ENCODE results near the gene CBLN1. TPM values are rescaled to one million over a fixed set of nuclear protein-coding genes. Genes with fewer than 3 reads are reported as not detected.

The CBLN1 gene
- not detected in 2 replicates for total RNA-seq (2014; rRNA removed; shearing (Covaris generic))

DNA sequence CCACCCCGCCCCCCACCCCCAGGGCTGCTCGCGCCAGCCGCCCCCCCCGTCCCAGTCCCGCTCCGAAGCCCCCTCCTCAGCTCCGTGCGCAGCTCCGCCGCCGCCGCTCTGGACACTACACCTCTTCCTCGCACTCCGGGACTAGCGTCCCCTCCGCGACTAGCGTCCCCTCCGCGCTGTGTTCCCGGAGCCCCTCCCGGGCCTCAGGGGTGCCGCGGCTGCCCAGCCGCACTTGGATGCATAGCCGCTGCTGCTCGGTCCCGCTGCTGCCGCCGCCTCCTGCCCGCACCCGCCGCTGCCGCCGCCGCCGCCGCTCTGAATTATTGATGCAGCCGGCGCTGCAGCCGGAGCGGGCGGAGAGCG is at the start of gene CBLN1:
CBLN1 (minus strand) TSS at position 359 of the 363 bp plus-strand sequence. CDS start 373 bp downstream, outside the sequence.
- DNase-seq (ENCODE audit: low spot score): no peak

DNA sequence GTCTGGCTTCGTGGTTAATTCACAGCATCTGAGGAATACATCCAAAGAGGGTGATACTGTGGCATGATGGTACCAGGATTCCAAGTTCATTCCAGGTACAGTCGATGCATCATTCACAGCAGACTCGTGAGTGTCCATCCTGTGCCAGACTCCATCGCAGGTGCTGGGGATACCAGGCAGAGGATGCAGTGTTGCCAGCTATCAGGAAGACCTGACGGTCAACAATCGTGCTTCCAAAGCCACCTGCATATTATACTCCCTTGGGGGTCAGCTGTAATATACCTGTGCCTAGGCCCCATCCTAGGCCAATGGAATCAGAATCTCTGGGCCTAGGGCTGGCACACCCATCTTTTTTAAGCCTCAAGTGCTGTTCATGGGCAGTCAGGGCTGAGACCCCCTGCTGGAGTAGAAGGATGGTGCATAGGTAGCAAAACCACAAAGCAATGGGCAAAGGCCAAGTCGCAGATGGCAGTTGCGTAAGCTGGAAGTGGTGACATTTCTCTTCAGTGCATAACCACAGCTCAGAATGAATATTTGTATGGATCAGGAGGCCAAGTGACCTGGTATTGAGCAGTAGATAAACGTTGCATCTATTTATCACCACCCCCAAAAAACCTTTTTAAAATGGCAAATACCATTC is 49.0 kb upstream of the CBLN1 start:
- no peak for DNase-seq (ENCODE audit: low spot score)

DNA sequence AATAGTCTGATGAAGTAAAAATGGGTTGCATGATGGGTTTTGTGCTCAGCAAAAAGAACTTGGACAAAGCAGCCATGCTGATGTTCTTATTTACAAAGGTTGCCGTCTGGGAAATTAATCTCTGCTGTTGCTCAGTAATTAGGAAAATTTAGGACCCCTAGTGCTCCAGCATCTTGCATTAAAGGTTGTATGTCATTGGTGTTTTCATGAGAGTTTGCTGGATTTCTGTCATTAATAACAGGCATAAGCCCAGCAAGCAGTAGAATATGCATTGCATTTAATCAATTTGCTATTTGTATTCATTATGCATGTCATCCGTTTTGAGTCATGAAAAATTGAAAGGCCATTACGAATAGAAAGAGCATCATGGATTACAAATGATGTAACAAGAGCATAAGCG is 46.7 kb upstream of the CBLN1 start:
- no peak for DNase-seq (ENCODE audit: low spot score)

DNA sequence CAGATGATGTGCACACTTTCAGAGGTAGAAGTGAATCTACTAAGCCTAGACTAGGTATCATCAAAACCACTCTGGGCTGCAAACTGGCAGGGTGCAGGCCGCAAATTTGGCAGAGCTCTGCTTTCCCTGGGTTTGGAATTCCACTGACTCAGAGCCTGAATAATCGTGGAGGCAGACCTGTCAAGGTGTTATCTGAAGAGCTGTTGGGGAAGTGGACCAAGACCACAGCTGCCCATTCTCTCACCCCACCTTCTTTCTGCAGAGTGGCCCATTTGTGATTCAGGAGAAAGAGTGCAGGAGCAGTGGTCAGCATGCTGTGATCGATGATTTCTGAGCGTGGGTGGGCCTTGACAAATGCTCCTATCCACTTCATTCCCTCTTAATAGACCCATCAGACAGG is 45.8 kb upstream of the CBLN1 start:
- no peak for DNase-seq (ENCODE audit: low spot score)

DNA sequence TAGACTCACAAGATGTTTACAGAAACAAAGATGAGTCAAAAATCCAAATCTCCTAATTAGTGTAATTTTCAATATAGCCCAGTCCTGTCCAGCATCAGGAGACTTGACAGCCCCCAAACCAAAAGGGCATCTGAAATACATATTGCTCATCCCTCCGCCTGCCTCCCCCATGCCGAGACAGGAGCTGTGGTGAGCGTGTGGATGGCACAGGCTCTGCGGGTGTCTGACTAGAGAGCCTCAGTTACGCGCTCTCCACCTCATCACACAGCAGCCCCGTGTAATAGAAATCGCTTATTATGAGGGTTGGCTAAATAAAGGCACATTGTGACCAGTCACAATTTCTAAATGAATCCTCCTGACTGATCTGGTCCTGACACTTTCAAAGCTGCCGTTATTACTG is 43.1 kb upstream of the CBLN1 start:
- no peak for DNase-seq (ENCODE audit: low spot score)

DNA sequence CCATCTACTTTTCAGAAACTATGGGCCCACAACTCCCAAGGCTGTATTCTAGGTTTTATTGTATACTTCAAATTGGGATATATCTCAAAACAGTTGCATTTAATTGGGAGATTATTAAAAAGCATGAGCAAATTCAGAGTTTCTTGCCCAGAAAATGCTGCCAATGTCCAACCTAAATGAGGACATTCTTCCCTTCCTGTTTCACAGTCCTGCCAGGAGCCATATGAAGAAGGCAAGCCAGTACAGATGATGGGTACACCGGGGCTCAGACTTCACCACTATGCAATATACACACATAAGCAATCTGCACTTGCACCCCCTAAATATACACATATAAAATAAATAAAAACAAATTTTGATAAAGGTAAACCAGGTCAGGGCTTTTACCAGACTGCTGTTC is 34.0 kb upstream of the CBLN1 start:
- DNase-seq (ENCODE audit: low spot score): no peak

DNA sequence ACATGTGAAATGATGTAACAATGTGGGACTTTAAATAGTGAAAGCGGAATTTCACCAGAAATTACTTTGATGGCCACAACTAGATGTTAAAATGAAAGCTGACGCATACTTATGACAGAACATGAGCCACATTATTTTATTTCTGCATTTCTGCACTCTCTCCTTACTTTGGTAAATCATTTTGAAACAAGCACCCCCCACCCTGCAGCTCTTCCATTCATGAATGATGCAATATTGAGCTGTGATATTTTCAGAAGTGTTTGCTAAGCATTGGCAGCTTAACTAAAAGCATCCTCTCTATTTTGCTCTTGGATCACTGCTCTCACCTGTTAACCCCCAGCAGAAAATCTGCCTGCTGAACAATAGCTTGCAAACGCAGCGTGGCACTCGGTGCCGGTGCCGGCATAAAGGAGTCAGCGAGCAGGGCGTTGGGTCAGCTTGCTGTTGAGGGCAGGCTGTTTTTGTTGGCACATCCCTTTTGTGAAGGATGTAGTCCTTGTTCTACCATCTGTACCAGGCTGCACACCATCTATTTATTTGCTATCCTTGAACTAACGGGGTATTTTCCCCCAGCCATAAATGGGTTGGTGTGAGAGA is 30.8 kb upstream of the CBLN1 start:
- DNase-seq (ENCODE audit: low spot score): no peak

DNA sequence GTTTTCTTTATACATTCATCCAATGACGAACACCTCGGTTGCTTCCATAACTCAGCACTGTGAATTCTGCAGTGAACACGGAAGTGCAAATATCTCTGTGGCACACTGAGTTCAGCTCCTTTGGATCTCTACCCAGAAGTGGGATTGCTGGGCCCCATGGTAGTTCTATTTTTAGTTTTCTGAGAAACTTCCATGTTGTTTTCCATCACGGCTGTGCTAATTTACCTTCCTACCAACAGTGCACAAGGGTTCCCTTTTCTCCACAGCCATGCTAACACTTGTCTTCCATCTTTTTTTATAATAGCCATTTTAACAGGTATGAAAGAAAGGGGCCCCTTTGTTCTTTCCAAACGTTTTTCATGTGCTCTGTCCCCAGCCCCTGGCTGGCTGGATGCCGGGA is 30.2 kb upstream of the CBLN1 start:
- no peak for DNase-seq (ENCODE audit: low spot score)

DNA sequence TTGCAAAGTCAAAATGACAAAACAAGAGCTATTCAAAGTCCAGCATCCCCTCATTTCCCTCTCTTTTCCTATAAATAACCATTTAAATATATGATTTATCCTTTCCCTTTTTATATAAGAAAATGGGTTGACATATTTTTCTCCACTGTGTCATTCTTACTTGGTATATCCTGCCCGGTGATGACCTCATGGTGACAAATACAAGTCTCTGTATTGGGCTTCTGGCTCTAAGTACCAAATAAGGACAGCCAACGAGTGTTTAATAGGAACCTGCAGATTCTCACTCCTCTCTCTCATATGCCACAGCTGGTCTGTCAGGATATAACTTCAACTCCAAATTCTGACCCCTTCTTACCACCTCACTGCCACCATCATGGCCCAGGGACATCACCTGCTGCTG is 25.5 kb upstream of the CBLN1 start:
- no peak for DNase-seq (ENCODE audit: low spot score)

DNA sequence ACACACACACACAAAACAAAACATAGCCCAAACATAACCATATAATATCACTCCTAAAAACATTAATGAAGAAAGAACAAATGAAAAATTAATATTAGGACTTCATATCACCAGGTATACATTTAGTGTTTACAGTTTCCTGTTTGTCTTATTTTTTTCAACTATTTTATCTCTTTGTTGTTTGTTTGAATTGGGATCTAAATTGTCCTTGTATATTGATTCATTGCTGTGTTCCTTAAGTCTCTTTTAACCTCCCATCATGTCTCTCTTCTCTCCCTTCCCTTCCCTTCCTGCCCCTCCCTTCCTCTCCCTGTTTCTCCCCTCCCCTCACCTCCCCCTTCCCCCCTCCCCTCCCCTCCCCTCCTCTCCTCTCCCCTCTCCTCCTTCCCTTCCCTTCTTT is 23.8 kb upstream of the CBLN1 start:
- no peak for DNase-seq (ENCODE audit: low spot score)

DNA sequence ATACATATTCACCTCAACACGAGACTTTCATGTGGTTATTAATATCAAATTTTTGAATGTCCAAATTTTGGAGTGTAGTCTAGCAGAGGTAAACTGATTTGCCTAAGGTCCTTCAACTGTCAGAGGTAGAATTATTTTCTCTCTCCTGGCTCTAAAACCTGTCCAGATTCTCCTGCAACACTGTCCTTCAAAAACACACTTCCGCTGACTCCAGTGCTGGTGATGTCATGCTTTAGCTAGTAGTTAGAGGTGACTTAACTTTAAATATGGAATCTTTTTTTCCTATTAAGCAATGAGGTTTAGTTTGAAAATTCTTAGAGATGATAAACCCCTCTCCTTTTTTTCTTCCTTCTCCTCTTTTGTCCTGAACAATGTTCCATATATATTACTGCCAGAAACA is 10.8 kb upstream of the CBLN1 start:
- no peak for DNase-seq (ENCODE audit: low spot score)

DNA sequence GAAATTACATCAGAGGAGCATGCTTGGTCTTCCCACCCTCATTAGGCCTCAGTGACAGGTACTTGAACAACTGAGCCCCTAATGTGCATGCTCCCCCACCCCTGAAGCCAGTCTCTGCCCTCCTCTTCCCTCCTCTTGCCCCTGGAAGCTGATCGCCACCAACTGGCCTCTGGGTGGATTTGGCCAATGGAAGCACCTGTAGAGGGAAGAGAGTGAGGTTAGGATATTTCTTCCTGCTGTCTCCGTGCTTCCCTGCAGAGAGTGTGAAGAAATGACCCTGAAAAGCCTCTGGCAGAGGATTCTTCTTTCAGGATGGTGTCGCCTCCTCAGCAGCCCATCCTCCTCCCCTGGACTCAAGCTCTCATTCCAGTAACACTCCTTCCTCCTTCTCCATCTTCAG is 5.9 kb upstream of the CBLN1 start:
- DNase-seq (ENCODE audit: low spot score): no peak

DNA sequence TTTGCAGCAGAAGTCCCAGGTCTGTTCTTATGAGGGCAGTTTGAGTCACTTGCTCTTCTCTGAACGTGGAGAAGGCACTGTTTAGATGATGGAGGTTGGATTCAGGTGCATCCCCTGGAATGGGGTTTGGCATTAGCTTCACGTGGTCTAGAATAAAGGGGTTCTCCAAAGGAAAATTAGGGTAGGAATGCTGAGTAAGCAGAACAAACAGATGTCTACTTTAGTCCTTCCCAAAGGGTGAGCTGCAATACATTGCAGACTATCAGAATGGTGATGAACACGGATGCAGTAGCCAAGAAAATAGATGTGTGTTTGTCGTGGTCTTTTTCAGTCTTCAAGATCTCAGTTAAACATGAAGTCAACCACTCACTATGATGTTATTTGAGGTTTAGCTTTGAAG is 3.3 kb upstream of the CBLN1 start:
- no peak for DNase-seq (ENCODE audit: low spot score)

DNA sequence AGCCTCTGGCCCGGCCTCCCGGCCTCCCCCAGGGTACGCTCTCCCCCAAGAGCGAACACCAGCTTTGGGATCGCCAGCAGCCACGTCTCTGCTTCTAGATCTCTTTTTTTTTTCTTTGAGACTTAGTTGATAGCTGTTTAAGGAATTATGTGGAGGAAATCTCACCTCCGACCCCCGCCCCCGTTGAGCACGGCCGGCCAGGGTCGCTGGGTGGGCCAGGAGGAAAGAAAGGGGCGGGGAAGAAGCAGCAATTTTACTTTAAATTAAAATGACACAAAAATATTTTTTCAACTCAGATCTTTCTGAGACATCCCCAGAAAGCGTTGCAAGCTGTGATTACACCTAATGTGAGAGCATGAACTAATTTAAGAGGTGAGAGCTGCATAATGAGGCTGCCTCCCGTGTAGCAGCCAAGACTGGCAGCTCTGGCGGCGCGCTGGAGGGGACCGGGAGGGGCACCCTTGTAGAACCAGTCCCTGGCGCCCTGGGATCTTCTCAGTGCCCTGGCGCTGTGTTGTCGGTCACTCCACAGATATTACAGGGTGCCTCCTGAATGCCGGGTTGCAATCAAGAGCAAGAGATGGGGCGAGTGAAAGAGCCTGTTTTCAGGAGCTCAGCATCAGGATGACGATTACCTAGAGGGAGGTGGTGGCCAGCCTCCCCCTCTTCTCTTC is 1.9 kb upstream of the CBLN1 start:
- no peak for DNase-seq (ENCODE audit: low spot score)

DNA sequence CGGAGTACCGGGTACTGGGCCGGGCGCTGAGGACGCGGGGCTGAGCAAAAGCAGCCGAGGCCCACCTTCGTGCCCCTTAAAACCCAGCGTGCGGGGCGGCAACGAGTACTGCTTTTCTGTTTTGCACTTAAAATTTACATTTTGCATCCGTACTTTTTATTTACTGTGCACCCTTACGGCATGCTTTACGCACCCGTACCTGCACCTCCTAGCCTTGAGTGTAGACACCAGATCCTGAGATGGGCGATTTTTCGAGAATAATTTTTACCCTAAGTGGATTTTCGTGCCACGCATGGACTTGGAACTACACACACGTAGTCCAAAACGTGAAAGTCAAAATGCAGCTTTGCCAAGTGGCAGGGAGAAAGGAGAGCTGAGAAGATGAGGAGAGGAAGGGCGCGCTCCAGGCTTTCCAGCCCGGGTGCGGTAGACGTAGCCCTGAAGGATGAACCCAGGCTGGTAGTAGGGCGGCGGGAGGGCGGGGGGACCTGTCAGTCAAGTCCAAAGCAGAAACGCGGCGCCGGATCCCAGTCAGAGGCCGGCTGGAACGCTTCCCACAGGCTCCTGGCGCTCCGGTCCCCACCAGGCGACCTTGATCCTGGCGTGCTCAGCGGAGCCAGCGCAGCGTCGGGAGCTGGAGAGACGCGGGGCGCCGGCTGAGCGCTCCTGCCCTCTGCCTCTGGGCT is 1.2 kb upstream of the CBLN1 start:
- DNase-seq (ENCODE audit: low spot score): no peak

DNA sequence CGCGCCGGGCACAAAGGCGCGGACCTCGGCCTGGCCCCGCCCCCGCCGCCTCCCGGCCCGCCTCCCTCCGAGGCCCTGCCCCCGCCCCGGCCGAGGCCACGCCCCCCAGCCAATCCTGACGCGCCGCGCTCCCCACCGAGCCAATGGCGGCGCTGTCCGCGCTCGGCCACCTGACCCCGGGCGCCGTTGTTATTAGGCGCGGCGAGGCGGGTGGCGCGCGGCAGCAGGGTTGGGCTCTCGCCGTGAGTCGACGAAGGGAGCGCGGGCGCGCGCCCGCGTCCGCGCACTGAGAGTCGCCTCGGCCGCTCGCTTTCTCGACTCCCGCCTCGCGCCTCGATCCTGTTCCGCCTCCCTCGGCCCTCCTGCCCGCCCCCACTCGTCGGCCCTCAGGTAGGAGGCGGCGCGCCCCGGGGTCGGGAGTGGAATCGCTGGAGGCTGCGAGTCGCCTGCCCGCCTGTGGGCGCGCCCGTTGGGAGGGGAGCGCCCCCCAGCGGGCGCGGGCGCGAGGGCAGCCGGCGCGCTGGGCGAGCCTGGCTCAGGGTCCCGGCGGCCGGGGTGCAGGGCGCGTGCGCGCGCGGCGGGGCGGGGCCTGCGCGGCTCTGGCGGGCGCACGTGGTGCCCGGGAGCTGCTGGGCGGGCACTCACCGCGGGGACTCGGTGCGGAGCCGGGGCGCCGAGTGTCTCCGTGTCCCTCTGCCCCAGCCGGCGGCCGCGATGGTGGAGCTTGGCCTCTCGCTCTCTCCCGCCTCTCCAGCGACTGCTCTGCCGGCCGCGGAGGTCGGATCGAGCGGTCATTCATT is 405 bp upstream of the CBLN1 start:
- no peak for DNase-seq (ENCODE audit: low spot score)

DNA sequence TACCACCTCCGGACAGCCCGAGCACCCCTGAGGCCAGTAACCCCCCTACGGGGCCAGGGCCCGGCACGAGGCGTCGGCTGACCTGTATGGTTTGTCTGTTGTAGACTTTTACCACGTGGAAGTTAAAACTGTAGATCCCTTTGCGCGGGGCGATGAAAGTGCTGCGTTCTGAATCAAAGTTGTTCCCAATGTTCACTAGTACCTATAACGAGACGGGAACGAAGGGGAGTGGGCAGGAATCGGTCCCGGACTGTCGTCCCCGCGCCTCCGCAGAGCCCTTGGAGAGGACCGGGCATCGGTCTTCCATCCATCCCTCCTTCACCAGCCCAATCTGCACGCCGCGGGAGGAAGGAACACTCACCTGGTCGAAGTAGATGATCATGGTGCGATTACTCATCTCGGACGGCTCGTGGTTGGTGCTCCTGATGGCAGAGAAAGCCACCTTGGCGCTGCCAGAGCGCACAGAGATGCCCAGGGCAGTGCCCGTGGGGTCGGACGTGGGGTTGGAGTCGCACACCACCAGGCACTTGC is 732 bp downstream of the CBLN1 start:
- DNase-seq (ENCODE audit: low spot score): no peak

DNA sequence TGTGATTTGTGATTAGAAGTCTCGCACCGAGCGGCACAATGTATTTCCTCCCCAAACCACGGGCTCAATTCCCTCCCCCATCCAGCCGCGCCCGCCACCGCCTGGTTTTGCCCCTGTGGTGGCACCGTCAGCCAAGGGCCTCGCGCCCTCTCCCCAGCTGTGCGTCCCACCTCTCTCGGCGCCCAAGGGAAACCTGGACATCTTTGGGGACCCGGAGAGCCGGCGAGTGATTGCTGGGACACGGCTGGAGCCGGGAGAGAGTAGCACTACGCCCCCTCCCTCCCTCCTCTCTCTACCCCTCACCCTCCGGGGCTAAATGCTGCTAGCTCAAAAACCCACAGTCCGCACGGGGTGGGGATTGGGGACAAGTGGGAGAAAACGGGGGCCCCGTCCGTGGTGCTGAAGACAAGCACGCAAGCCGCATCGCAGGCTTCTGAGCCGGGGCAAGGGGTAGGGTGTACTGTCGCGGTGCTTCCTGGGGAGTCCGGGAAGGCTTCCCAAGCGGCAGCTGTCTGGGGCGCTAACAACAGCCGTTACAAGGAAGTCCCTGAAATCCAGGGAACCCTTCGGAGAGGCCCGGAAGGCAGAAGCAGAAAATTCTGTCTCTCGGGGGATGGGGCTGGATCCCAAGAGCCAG is 1.4 kb downstream of the CBLN1 start:
- no peak for DNase-seq (ENCODE audit: low spot score)

DNA sequence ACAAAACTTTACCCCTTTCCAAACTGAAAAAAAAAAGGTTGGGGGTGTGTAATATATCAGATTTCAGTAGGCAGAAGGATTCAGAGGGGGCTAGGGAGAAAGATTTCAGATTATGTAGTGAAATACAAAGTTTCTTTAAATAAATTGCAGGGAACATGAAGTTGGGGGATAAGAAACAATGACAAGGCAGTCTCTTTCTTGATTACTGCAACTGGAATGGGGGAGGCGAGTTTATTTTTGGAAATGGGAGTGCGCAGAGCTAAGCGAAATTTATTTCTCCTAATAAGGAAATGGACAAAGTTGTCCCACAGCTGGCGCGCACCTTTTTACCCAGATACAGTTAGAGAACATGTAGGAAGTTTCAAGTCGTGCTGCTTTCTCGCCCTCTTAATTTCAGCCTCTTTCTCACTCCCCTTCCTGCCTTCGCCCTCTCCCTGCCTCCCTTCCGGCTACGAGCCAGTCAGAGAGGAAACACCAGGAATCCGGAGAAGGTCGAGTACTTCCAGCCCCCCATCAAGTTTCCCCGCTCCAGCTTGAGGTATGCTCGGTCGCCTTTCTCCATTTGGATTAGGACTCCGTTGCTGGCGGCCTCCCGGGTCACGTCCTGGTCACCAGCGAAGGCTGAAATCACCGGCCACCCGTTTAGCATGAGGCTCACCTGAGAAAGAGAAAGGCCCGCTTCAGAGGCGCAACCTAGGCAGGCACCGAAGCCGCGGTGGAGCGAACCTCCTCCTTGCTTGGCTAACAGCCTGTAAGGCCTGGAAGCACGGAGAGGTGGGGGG is 2.5 kb downstream of the CBLN1 start:
- no peak for DNase-seq (ENCODE audit: low spot score)

DNA sequence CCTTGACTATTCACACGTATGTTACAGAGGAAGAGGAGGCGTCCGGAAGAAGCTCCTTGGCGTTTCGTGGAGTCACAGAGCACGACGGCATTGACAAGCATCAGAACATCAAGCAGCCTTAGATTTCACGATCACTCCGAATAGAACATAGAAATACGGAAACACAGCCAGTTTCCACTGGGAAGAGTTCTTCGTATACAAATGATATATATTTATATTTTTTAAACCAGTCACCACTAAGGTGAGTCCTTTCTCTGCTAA is 3.1 kb downstream of the CBLN1 start:
- no peak for DNase-seq (ENCODE audit: low spot score)

Measured in A172 (cell line).